ENCODE results near the gene YWHAQ.

GRCh38 chr2:9592699-9593098 is 38.1 kb downstream of the YWHAQ start:
- TF ChIP-seq, protein P1, sequence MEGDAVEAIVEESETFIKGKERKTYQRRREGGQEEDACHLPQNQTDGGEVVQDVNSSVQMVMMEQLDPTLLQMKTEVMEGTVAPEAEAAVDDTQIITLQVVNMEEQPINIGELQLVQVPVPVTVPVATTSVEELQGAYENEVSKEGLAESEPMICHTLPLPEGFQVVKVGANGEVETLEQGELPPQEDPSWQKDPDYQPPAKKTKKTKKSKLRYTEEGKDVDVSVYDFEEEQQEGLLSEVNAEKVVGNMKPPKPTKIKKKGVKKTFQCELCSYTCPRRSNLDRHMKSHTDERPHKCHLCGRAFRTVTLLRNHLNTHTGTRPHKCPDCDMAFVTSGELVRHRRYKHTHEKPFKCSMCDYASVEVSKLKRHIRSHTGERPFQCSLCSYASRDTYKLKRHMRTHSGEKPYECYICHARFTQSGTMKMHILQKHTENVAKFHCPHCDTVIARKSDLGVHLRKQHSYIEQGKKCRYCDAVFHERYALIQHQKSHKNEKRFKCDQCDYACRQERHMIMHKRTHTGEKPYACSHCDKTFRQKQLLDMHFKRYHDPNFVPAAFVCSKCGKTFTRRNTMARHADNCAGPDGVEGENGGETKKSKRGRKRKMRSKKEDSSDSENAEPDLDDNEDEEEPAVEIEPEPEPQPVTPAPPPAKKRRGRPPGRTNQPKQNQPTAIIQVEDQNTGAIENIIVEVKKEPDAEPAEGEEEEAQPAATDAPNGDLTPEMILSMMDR (conservative IDR thresholded peaks at IDR 0.05; ENCODE audit: low read depth, low read length): no peak
- TF ChIP-seq POLR2A (IDR thresholded peaks at IDR 0.05; ENCODE audit: low read depth, low read length) (no peak), MXI1 (IDR thresholded peaks at IDR 0.05; ENCODE audit: borderline replicate concordance, low read depth, low read length) (no peak), RFX5 (IDR thresholded peaks at IDR 0.05; ENCODE audit: low read depth, low read length) (no peak), RAD21 (IDR thresholded peaks at IDR 0.05; ENCODE audit: low read length) (no peak), RCOR1 (IDR thresholded peaks at IDR 0.05; ENCODE audit: insufficient replicate concordance, low read length) (no peak), BHLHE40 (IDR thresholded peaks at IDR 0.05; ENCODE audit: low read depth, low read length) (no peak)
- TF ChIP-seq, protein P2, sequence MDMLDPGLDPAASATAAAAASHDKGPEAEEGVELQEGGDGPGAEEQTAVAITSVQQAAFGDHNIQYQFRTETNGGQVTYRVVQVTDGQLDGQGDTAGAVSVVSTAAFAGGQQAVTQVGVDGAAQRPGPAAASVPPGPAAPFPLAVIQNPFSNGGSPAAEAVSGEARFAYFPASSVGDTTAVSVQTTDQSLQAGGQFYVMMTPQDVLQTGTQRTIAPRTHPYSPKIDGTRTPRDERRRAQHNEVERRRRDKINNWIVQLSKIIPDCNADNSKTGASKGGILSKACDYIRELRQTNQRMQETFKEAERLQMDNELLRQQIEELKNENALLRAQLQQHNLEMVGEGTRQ (IDR thresholded peaks at IDR 0.05; ENCODE audit: low read depth, low read length): no peak
